Transverse colon (tissue), 4 donors: ENCODE results near the gene GJD3. TPM values are rescaled to one million over a fixed set of nuclear protein-coding genes. Genes with fewer than 3 reads are reported as not detected.
A peak's percentile ranks its signal among the peaks of the same experiment; 100 is the strongest.

Experiments used
- DNase-seq: peaks from one replicate; pipeline ENCODE4 v3.0.0-alpha.2; 2019
- H3K27ac ChIP-seq, 4 donors: fragments of 200-600 bp; sonication (generic); 2 replicates each; pipeline ENCODE4 v1.5.1; 2016 to 2018; ENCODE audit warnings: inconsistent platforms in 4 of 4
- H3K27me3 ChIP-seq: fragments of 200-600 bp; sonication (generic); 2 replicates; pipeline ENCODE4 v1.5.1; 2017; ENCODE audit warnings: inconsistent platforms
- H3K36me3 ChIP-seq, 4 donors: fragments of 200-600 bp; sonication (generic); 2 replicates each; pipeline ENCODE4 v1.5.1; 2017 to 2019; ENCODE audit warnings: inconsistent platforms in 4 of 4
- H3K4me1 ChIP-seq, 4 donors: fragments of 200-600 bp; sonication (generic); 2 replicates each; pipeline ENCODE4 v1.5.1; 2017 to 2020; ENCODE audit warnings: inconsistent platforms in 4 of 4
- H3K4me3 ChIP-seq, 4 donors: fragments of 200-600 bp; sonication (generic); 1 replicate in 1 of 4; 2 replicates in 3 of 4; pipeline versions ENCODE4 v1.5.1 to v1.6.1; 2017 to 2019; ENCODE audit warnings: inconsistent platforms in 4 of 4
- H3K9me3 ChIP-seq, 2 donors: fragments of 200-600 bp; sonication (generic); 2 replicates each; pipeline ENCODE4 v1.5.1; 2017 to 2019; ENCODE audit warnings: inconsistent platforms in 2 of 2
- EP300 ChIP-seq: sonication (generic); formaldehyde crosslinking; IDR thresholded peaks from one replicate; pipeline ENCODE4 v1.6.1; 2017; ENCODE audit warnings: antibody characterized with exemption, low read depth
- POLR2A ChIP-seq: fragments of 450-650 bp; IDR thresholded peaks from one replicate; pipeline ENCODE4 v1.6.1; 2016; ENCODE audit warnings: antibody characterized with exemption, mild to moderate bottlenecking, moderate library complexity
- POLR2AphosphoS5 ChIP-seq, 3 donors: sonication (generic); formaldehyde crosslinking; IDR thresholded peaks; one replicate each; pipeline ENCODE4 v1.6.1; 2016; ENCODE audit warnings: antibody characterized with exemption in 3 of 3
- WGBS, 2 donors: methylation state at CpG; one replicate each; pipeline ENCODE4 v1.1.5; 2018; ENCODE audit warnings: low coverage in 1 of 2; 5-methylcytosine and 5-hydroxymethylcytosine counted together
- in situ Hi-C, 4 donors: fragments of 200-750 bp; cut with MboI; loops; one replicate each; pipeline versions ENCODE4 v1.15.0 to v1.15.1; 2017; ENCODE audit warnings: low sequenced_read_pairs in 3 of 4, low pct_ligation_motif_present in 1 of 4, low pct_unique_long_range_greater_than_20kb in 1 of 4
- intact Hi-C: fragments of 100-400 bp; cut with DNase I; formaldehyde crosslinking; loops from one replicate; pipeline ENCODE4 v1.15.1; 2023; ENCODE audit warnings: low total_unique reads
- total RNA-seq, 4 donors: library from RNA; depleted of rRNA; stranded (reverse); fragments of >200 nt; gene quantifications; one replicate each; pipeline ENCODE4 v1.1.0, GENCODE V29; 2016
- TF ChIP-seq, protein P1 (sequence below), 5 experiments: fragments of 200-600 bp in 3 of 5; fragments of 450-650 bp in 2 of 5; sonication (generic) in 3 of 5; IDR thresholded peaks; 1 replicate in 2 of 5; 2 replicates in 3 of 5; pipeline ENCODE4 v1.5.1; 2016 to 2017; ENCODE audit warnings: antibody characterized with exemption in 5 of 5, inconsistent platforms in 3 of 5, mild to moderate bottlenecking in 2 of 5, moderate library complexity in 1 of 5

Gene GJD3
- total RNA-seq, 4 donors from 2014 or later = not detected

DNA sequence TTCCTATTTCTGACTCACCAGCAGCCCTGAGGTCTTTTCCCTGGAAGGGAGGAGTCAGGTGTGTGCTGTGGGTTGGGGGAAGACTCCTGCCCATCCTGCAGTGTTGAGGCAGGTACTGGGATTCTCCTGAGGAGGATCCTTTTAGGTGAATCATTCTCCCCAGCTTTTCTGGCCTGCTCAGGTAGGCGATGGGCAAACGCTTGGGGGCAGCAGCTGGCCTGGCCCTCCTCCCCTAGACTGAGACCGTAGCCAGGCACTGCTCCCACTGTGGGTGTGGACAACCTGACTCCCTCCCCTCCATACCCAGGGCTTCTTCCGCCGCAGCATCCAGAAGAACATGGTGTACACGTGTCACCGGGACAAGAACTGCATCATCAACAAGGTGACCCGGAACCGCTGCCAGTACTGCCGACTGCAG lies 15.1 kb downstream of the GJD3 start:
- peaks cover 0 to 10% (median 5%) of the 10 kb centered on the region in 4 donors for H3K36me3 ChIP-seq
- no peaks in the 10 kb centered on the region for H3K9me3 ChIP-seq
- no peak overlapping the region for H3K4me3 ChIP-seq
- no peak for DNase-seq
- H3K4me1 ChIP-seq = peaks cover 49 to 77% (median 54%) of the 10 kb centered on the region in 4 donors
- intact Hi-C loops (no loop called here), in situ Hi-C loops (no loop called here)
- no peaks in the 10 kb centered on the region for H3K27me3 ChIP-seq
- 80% methylated on average over 10 of the region's 10 CpGs; no CpG with 5 or more reads in 1 of the 2 donors for WGBS, 2 donors
- TF ChIP-seq EP300 (no peak), POLR2AphosphoS5 (IDR thresholded peaks at IDR 0.05) (no peak), POLR2A (no peak)
- TF ChIP-seq, protein P1, sequence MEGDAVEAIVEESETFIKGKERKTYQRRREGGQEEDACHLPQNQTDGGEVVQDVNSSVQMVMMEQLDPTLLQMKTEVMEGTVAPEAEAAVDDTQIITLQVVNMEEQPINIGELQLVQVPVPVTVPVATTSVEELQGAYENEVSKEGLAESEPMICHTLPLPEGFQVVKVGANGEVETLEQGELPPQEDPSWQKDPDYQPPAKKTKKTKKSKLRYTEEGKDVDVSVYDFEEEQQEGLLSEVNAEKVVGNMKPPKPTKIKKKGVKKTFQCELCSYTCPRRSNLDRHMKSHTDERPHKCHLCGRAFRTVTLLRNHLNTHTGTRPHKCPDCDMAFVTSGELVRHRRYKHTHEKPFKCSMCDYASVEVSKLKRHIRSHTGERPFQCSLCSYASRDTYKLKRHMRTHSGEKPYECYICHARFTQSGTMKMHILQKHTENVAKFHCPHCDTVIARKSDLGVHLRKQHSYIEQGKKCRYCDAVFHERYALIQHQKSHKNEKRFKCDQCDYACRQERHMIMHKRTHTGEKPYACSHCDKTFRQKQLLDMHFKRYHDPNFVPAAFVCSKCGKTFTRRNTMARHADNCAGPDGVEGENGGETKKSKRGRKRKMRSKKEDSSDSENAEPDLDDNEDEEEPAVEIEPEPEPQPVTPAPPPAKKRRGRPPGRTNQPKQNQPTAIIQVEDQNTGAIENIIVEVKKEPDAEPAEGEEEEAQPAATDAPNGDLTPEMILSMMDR (IDR thresholded peaks at IDR 0.05) = no peak
- H3K27ac ChIP-seq = peak overlapping the region; percentile 94 to 95 (median 95)

DNA sequence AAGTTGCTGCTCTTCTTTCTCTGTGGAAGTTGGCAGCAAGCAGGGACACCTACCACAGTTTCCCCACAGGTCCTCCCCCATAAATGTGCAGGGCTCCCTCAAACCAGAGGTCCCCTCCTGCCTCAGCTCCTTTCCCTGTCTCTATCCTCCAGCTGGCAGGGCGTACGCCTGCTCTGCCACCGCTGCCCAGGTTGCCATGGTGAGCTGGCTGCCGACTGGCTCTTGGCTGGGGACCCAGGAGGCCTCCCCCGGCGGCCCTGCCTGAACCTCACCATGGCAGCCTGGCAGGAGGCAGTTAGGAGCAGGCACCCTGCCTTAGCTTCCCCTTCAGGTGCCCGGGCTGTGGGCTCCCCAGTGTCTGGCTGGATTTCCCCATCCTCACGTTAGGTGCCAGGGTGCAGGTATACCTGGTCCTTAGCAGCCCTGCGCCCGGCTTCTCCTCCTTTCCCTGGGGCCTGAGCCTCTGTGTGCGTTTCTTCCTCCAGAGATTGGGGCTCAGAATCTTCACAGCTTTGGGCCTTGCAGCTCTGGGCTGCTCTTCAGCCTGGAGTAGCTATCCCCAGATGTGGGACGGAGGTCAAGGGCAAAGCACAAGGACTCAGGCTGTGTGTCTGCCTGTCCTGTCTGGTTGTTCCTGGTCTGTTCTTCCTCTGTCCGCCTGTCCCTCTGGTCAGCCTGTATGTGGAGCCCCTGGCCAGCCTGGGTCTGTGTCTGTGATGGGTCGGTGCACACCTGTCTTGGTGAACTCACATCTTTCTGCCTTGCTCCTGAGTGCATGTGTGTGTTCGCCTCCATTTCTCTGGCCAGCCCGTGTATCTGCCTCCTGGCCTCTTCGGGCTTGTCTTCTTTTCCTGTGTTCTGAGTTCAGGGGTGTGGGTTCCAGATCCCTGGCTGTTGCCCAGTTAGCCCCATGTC lies 15.7 kb downstream of the GJD3 start:
- Histone ChIP-seq H3K27me3 (no peaks in the 10 kb centered on the region), H3K36me3 (peaks cover 0 to 10% (median 1%) of the 10 kb centered on the region in 4 donors), H3K27ac (peak overlapping the region; percentile 94 to 95 (median 95)), H3K4me1 (peaks cover 55 to 81% (median 61%) of the 10 kb centered on the region in 4 donors), H3K4me3 (no peak overlapping the region), H3K9me3 (no peaks in the 10 kb centered on the region)
- no peak for TF ChIP-seq EP300
- TF ChIP-seq POLR2AphosphoS5 (IDR thresholded peaks at IDR 0.05) = no peak
- DNase-seq = peak; percentile 57
- in situ Hi-C loops (no loop called here), intact Hi-C loops (no loop called here)
- 63 to 78% methylated on average over 5 to 17 of the region's 17 CpGs for whole genome bisulfite sequencing, 2 donors

DNA sequence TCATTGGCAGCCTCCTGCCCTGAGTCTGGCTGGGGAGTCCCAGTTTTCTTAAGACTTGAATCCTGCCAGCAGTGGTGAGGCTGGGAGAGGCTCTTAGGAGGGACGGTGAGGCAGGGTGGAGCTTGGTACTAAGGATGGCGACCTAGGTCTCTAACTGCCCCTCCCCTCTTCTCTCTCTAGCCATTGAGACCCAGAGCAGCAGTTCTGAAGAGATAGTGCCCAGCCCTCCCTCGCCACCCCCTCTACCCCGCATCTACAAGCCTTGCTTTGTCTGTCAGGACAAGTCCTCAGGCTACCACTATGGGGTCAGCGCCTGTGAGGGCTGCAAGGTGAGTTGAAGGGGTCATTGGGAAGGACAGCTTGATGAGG lies 16.4 kb downstream of the GJD3 start:
- TF ChIP-seq, protein P1 (IDR thresholded peaks at IDR 0.05) = no peak
- TF ChIP-seq POLR2AphosphoS5 (IDR thresholded peaks at IDR 0.05) (no peak), EP300 (no peak), POLR2A (no peak)
- in situ Hi-C loops (no loop called here), intact Hi-C loops (no loop called here)
- peaks cover 55 to 88% (median 67%) of the 10 kb centered on the region in 4 donors for H3K4me1 ChIP-seq
- H3K27me3 ChIP-seq = no peaks in the 10 kb centered on the region
- WGBS, 2 donors = 71% methylated on average over 5 of the region's 5 CpGs; no CpG with 5 or more reads in 1 of the 2 donors
- DNase-seq = no peak
- no peaks in the 10 kb centered on the region for H3K9me3 ChIP-seq
- H3K27ac ChIP-seq = peak overlapping the region; percentile 94 to 95 (median 95)
- H3K36me3 ChIP-seq = peaks cover 0 to 10% (median 0%) of the 10 kb centered on the region in 4 donors
- H3K4me3 ChIP-seq = no peak overlapping the region

DNA sequence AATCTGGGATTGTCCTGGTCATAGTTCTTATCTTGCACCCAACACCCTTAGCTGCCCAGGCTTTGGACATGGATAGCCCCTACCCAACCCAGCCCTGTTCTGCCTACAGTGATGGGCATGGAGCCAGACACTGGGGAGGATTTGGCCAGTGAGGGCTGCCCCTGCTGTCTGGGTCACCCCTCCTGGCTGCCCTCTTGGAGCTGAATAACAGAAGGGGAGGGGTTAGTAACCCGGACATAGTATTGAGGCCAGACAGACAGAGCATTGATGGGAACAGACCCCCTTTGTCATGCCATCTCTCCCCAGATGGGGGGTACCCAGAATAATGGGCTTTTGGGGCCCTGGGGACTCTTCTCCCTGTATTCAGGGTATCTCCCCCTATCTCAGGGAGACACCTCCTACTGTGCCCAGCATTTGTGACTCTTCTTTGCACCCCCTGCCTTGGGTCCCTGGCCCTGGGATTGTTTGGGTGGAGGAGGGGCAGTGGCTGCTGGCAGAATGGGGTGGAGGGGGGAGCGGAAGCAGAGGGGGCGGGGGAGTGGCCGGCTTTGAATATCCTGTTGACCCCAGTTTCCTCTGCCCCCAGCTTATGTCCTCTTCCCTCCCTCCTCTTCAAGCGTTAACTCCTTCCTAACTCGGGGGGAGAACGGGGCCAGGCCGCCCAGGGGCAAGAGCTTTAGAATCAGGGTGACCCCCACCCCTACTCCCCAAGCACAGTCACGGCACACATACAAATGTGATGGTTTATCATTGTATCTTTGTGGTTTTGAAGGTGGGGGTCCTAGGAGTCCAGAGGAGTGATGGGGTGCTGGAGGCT lies 17.0 kb downstream of the GJD3 start:
- in situ Hi-C loops = no loop called here
- no peak for DNase-seq
- intact Hi-C loops = no loop called here
- Histone ChIP-seq H3K27me3 (no peaks in the 10 kb centered on the region), H3K4me1 (peaks cover 55 to 90% (median 70%) of the 10 kb centered on the region in 4 donors), H3K36me3 (peaks cover 0 to 8% (median 0%) of the 10 kb centered on the region in 4 donors), H3K9me3 (no peaks in the 10 kb centered on the region), H3K27ac (peak overlapping the region; percentile 94 to 95 (median 95)), H3K4me3 (peak overlapping the region in 1 of 4 donors; percentile 89)
- no peak for TF ChIP-seq EP300
- no peak for TF ChIP-seq POLR2AphosphoS5 (IDR thresholded peaks at IDR 0.05)
- no peak for TF ChIP-seq POLR2A
- WGBS, 2 donors = 48% methylated on average over 9 of the region's 9 CpGs; no CpG with 5 or more reads in 1 of the 2 donors
